Aorta (tissue), 5 donors: Measurements from ENCODE around the gene BRINP1. TPM values are rescaled to one million over a fixed set of nuclear protein-coding genes. Genes with fewer than 3 reads are reported as not detected.
A peak's percentile ranks its signal among the peaks of the same experiment; 100 is the strongest.

Experiments
- ATAC-seq: fragments of 200-7000 bp; cut with Tn5 transposase; one replicate; pipeline ENCODE4 v1.9.1; 2022; ENCODE audit warnings: moderate library complexity; ENCODE audit not compliant: low FRiP score
- DNase-seq, 2 donors: peaks; one replicate each; pipeline ENCODE4 v3.0.0-alpha.2; 2020
- H3K27ac ChIP-seq, 2 donors: one replicate each; pipeline ENCODE4 v1.5.1; 2013; ENCODE audit warnings: low read length in 2 of 2, mild to moderate bottlenecking in 2 of 2, moderate library complexity in 2 of 2, control low read depth in 1 of 2, inconsistent platforms in 1 of 2, low read depth in 1 of 2
- H3K27me3 ChIP-seq, 2 donors: one replicate each; pipeline ENCODE4 v1.6.1; 2013; ENCODE audit warnings: control low read depth in 1 of 2, low read length in 1 of 2, mild to moderate bottlenecking in 1 of 2, moderate library complexity in 1 of 2; ENCODE audit not compliant: insufficient read depth in 2 of 2, control insufficient read depth in 1 of 2
- H3K36me3 ChIP-seq, 2 donors: one replicate each; pipeline ENCODE4 v1.6.1; 2013; ENCODE audit warnings: control low read depth in 1 of 2, low read length in 1 of 2, mild to moderate bottlenecking in 1 of 2; ENCODE audit not compliant: insufficient read depth in 2 of 2, control insufficient read depth in 1 of 2
- H3K4me1 ChIP-seq, 2 donors: one replicate each; pipeline ENCODE4 v1.6.1; 2013; ENCODE audit warnings: low read length in 2 of 2, control low read depth in 1 of 2, mild to moderate bottlenecking in 1 of 2, moderate library complexity in 1 of 2; ENCODE audit not compliant: insufficient read depth in 2 of 2, control insufficient read depth in 1 of 2
- H3K4me3 ChIP-seq, 2 donors: one replicate each; pipeline ENCODE4 v1.5.1; 2013; ENCODE audit warnings: low read length in 2 of 2, control low read depth in 1 of 2, mild to moderate bottlenecking in 1 of 2
- H3K9me3 ChIP-seq: one replicate; pipeline ENCODE4 v1.6.1; 2013; ENCODE audit warnings: mild to moderate bottlenecking, low read length; ENCODE audit not compliant: control insufficient read depth
- WGBS, 2 donors: extraction: QIAGEN DNeasy Blood & Tissue Kit; methylation state at CpG; one replicate each; pipeline ENCODE4 v1.1.7; 2013; 5-methylcytosine and 5-hydroxymethylcytosine counted together
- intact Hi-C, 2 donors: fragments of 100-400 bp; cut with DNase I; formaldehyde crosslinking; loops; one replicate each; pipeline versions ENCODE4 v1.14.2 to v1.15.0; 2022
- polyA plus RNA-seq, 2 donors: library from polyadenylated mRNA; stranded (reverse); fragments of 200-250 nt; gene quantifications; one replicate each; pipeline ENCODE4 v1.2.3, GENCODE V29; 2013
- total RNA-seq, 2 donors: library from RNA; stranded (reverse); fragmentation: NEBNext Ultra II Directional; extraction: Animal tissue kit (Norgen Biotek cat#: 25700); gene quantifications; one replicate each; pipeline ENCODE4 v1.2.1, GENCODE V29; 2021
- donor health status: healthy with polysubstance abuse.
- donor health status: Bipolar disorder and iron deficiency.
- donor health status: DM: no; HTN: no; CAD: no.
- donor health status: DM: no; HTN: no; CAD: no.
- donor health status: DM: yes; HTN: yes; CAD: no.

Gene BRINP1
- total and polyA plus RNA-seq, 4 donors = 0.23 to 5.0 (median 0.55) TPM

DNA sequence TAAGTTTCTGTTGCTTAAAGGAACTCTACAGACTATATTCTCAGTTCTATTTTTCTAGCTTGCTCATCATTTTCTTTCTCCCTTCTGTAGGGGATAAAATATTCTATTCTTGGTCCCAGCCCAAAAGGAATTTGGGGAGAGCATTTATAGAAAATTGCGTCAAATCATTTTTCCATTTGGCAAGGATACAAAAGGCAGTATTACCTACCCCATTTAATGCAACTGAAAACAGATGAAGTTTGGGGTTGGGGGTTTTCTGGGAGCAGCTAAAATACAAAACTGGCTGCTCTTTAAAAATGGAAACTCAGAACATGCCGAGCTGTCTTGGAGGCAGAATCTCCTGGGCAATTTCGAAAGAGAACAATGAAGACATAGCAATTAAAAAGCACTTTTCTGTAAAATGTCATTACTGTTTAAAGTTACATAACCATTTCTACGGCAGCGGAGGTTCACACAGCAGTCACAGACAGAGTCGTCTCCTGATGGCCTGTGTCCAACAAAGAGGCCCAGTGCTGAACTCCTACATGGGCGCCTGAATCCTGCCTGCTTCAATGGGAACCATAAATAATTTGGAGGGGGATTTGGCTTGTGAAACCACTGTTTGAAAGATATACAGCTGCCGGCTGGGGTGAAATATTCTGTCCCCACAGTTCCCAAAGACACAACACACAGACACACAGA, 152.4 kb downstream of the BRINP1 start:
- Histone ChIP-seq H3K27me3 (peaks cover 0 to 2% of the 10 kb centered on the region in 2 donors), H3K4me3 (no peak overlapping the region), H3K27ac (no peak overlapping the region), H3K4me1 (no peaks in the 10 kb centered on the region), H3K9me3 (no peaks in the 10 kb centered on the region), H3K36me3 (no peaks in the 10 kb centered on the region)
- intact Hi-C loops = no loop called here
- peak in 1 of 2 donors; percentile 55 for DNase-seq
- WGBS, 2 donors = 21 to 36% methylated on average over 8 of the region's 8 CpGs
- peak; percentile 77 for ATAC-seq

DNA sequence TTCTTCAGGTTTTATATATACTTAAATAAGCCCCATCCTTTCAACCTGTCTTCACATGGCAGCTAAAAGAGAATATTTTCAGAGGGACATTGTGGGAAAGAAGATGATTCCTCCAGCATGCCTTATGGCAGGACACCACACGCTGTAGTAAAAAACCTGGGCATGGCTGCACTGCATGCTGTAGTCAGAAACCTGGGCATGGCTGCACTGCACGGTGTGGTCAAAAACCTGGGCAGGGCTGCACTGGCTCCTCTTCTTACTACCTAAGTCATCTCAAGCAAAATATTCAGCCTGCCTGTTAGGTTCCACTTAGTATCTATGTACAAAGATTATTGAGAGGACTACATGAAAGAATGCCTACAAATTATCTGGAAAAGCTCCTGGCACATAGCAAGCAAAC, 153.6 kb downstream of the BRINP1 start:
- H3K4me1 ChIP-seq = no peaks in the 10 kb centered on the region
- H3K27me3 ChIP-seq = no peaks in the 10 kb centered on the region
- no peaks in the 10 kb centered on the region for H3K9me3 ChIP-seq
- H3K4me3 ChIP-seq = no peak overlapping the region
- ATAC-seq (no peak), DNase-seq (no peak)
- 90 to 93% methylated on average over 2 of the region's 2 CpGs for WGBS, 2 donors
- no peaks in the 10 kb centered on the region for H3K36me3 ChIP-seq
- H3K27ac ChIP-seq = no peak overlapping the region
- intact Hi-C loops = no loop called here

DNA sequence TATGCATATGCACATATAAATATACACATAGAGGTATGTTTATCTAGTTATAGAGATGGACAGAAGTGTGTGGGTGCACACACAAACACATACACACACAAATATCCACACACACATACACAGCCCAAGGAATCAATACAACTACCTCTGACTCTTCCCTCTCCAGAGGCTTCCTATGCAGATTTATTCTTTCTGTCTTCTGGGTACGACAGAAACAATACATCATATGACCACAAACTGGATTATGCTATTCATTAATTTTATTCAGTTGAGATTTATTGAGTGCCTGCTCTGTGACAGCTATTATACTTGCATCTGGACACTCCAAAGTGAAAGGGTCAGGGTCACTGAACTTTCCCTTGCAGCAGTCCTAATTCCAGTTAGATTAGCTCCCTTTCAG, 155.8 kb downstream of the BRINP1 start:
- Histone ChIP-seq H3K27ac (no peak overlapping the region), H3K36me3 (no peaks in the 10 kb centered on the region), H3K9me3 (no peaks in the 10 kb centered on the region), H3K27me3 (no peaks in the 10 kb centered on the region), H3K4me3 (no peak overlapping the region), H3K4me1 (no peaks in the 10 kb centered on the region)
- ATAC-seq = no peak
- no peak for DNase-seq
- intact Hi-C loops = no loop called here
- 43% methylated on average over 1 of the region's 1 CpG for WGBS, 2 donors

DNA sequence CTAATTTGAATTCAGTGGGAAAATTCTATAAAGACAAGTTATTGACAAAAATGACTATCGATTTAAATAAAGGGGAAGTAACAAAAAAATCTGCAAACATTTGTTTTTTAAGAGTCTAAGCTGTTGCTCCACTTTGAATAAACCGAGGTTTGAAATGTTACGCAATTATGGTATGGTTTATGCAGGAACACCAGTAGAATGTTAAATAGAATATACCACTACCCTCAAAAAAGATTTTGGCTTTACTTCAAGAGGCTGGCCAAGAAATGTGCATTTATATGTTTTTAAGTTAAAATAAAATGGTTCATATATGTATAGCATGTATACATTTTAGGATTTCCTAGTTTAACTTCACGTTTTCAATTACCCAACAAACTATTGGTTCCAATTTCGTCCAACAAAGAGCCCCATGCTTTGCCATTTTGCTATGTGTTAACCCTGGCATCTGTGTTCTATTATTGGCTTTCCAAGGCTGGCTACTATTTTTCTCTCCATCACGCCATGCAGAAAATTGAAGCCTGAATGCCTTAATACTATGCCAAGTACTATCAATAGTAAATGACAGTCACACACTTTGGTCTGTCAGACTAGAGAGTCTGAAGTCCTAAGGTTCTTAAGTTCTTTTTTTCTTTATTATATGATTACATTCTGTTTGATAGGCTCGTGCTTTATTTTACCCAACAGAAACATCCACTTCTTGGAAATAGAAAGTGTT, 171.2 kb downstream of the BRINP1 start:
- Histone ChIP-seq H3K27me3 (no peaks in the 10 kb centered on the region), H3K4me3 (no peak overlapping the region), H3K36me3 (no peaks in the 10 kb centered on the region), H3K27ac (no peak overlapping the region), H3K9me3 (no peaks in the 10 kb centered on the region), H3K4me1 (no peaks in the 10 kb centered on the region)
- no peak for ATAC-seq
- DNase-seq = no peak
- intact Hi-C loops = no loop called here
- 83 to 86% methylated on average over 7 of the region's 7 CpGs for WGBS, 2 donors

DNA sequence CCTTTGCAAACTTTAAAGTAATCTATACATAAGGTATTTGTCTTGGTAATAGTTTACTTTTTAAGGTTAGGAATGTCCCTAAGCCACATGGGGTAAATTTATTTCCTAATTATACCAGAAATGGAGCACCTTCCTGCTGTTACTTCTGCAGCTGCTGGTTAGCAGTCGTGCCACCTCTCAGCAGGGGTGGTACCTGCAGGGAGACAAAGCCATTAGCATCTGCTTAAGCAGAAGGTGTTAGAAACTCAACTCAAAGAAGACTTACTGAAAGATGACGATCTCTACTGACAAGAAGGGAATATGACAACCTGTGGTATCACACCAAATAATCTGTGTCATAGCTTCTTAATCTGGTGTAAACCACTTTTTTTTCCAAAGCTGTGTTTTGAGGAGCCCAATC, 173.7 kb downstream of the BRINP1 start:
- DNase-seq = no peak
- 29 to 37% methylated on average over 2 of the region's 2 CpGs for WGBS, 2 donors

DNA sequence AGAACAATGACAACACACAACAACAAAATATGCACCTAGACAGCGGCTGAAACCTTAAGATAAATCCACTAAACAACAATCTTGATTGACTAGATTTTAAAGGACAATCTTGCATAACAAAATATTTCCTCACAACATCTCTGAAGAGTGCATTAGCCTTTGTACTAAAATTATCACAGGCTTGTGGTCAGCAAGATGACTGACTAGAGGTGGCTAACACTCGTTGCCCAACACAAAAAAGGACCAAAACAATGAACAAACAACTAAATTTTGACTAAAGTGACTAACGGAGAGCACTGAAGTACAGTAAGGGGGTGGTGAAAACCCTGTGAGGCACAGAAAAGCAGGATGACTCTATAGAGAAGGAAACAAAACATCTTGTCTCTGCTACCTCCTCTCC, 183.9 kb downstream of the BRINP1 start:
- ATAC-seq (no peak), DNase-seq (no peak)
- H3K36me3 ChIP-seq = no peaks in the 10 kb centered on the region
- WGBS, 2 donors = 83 to 86% methylated on average over 3 of the region's 3 CpGs
- H3K27me3 ChIP-seq = no peaks in the 10 kb centered on the region
- no peak overlapping the region for H3K4me3 ChIP-seq
- H3K27ac ChIP-seq = no peak overlapping the region
- intact Hi-C loops = loop anchor here in 1 of 2 donors (10.0 kb wide), 1 partner anchor 60 kb away; no protein-coding TSS in a partner anchor
- peaks cover 4% of the 10 kb centered on the region for H3K9me3 ChIP-seq
- peaks cover 0 to 1% of the 10 kb centered on the region in 2 donors for H3K4me1 ChIP-seq

More for the DNA sequence above, 173.7 kb downstream of the BRINP1 start:
- Histone ChIP-seq H3K27ac (no peak overlapping the region), H3K4me1 (no peaks in the 10 kb centered on the region), H3K27me3 (no peaks in the 10 kb centered on the region), H3K4me3 (no peak overlapping the region), H3K9me3 (no peaks in the 10 kb centered on the region), H3K36me3 (no peaks in the 10 kb centered on the region)
- no peak for ATAC-seq
- intact Hi-C loops = no loop called here

DNA sequence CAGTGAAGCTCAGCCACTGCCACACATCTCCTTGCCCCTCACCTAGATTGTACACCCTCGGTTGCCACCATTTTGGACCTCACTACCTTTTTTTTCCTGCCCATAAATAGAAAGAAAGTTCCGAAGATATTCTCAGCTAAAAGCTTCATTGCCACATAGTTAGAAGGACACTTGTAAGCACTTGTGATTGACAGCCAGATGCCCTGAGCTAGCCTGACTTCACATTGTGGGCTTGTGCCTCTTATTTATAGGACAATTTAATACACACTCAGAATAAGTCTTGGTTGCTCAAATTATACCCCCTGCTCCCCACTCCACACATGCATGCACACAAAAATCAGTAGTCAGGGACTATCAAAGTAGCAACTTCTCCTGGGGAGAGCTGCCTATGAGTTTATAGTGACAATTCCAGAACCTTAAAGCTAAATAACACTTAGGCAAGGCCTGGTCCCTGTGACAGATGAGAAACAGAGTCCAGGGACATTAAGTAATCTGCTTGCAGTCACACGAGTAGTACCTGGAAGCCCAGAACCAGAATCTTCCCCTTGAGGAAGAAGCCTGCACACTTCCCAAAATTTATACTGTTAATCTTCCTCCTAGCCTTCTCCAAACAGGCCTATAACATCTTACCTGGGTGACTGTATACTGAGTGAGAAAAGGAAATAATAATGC, 184.8 kb downstream of the BRINP1 start:
- H3K4me1 ChIP-seq = peaks cover 0 to 1% of the 10 kb centered on the region in 2 donors
- H3K27ac ChIP-seq = no peak overlapping the region
- no peak for ATAC-seq
- no peak for DNase-seq
- intact Hi-C loops = loop anchor here in 1 of 2 donors (10.0 kb wide), 1 partner anchor 60 kb away; no protein-coding TSS in a partner anchor
- no peaks in the 10 kb centered on the region for H3K27me3 ChIP-seq
- no peaks in the 10 kb centered on the region for H3K36me3 ChIP-seq
- 78 to 80% methylated on average over 3 of the region's 3 CpGs for WGBS, 2 donors
- H3K9me3 ChIP-seq = peaks cover 4% of the 10 kb centered on the region
- H3K4me3 ChIP-seq = no peak overlapping the region

DNA sequence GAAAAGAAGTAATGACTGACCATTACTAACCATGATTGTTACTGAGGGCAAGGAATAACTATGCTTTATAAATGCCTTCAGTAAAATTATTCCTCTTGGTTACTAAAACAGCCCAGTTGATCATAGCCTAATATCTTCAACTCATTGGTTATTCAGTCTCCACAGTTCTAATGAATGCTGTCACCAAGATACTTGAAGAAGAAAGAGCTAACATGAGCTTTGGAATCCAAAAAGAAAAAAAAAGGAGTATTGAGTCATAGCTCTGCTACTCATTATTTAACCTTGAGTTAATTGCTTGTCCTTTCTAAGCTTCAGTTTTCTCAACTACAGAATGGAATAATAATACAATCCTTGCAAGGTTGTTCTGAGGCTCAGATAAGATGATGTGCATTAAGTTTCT, 187.7 kb downstream of the BRINP1 start:
- Histone ChIP-seq H3K9me3 (peaks cover 2% of the 10 kb centered on the region), H3K4me1 (peaks cover 0 to 1% of the 10 kb centered on the region in 2 donors), H3K4me3 (no peak overlapping the region), H3K27me3 (peaks cover 0 to 1% of the 10 kb centered on the region in 2 donors), H3K36me3 (no peaks in the 10 kb centered on the region), H3K27ac (no peak overlapping the region)
- DNase-seq = no peak
- intact Hi-C loops = loop anchor here in 1 of 2 donors (10.0 kb wide), 1 partner anchor 57 kb away; no protein-coding TSS in a partner anchor
- no peak for ATAC-seq
